Measurements from ENCODE around the gene TMEM236.
A peak's percentile ranks its signal among the peaks of the same experiment; 100 is the strongest.

Gene TMEM236

DNA sequence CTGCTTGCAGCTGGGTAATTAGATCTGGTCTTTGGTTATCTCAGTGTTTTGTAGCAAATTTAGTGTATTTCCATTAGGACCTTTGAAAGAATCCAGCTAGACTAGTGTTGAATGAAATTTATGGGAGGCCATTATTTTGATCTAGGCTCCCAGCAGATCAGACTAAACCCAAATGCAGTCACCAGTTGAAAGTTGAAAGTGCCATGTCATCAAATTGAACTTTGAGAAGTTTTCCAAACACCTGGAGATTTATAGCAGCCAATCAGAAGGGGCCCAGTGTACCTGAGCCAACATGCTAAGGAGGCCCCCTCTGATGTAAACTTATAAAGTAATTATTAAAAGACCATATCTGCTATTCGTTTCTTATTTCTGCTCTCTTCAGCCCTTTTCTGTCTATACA is 11.3 kb upstream of the TMEM236 start:
- TF ChIP-seq, protein P1, sequence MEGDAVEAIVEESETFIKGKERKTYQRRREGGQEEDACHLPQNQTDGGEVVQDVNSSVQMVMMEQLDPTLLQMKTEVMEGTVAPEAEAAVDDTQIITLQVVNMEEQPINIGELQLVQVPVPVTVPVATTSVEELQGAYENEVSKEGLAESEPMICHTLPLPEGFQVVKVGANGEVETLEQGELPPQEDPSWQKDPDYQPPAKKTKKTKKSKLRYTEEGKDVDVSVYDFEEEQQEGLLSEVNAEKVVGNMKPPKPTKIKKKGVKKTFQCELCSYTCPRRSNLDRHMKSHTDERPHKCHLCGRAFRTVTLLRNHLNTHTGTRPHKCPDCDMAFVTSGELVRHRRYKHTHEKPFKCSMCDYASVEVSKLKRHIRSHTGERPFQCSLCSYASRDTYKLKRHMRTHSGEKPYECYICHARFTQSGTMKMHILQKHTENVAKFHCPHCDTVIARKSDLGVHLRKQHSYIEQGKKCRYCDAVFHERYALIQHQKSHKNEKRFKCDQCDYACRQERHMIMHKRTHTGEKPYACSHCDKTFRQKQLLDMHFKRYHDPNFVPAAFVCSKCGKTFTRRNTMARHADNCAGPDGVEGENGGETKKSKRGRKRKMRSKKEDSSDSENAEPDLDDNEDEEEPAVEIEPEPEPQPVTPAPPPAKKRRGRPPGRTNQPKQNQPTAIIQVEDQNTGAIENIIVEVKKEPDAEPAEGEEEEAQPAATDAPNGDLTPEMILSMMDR (conservative IDR thresholded peaks at IDR 0.05; ENCODE audit: control insufficient read depth, insufficient read depth, low read depth, low read length), result no peak
- H3K4me3 ChIP-seq (ENCODE audit: control insufficient read depth, low read depth, low read length), result no peak overlapping the region
- no peak for DNase-seq (ENCODE audit: low read depth)

DNA sequence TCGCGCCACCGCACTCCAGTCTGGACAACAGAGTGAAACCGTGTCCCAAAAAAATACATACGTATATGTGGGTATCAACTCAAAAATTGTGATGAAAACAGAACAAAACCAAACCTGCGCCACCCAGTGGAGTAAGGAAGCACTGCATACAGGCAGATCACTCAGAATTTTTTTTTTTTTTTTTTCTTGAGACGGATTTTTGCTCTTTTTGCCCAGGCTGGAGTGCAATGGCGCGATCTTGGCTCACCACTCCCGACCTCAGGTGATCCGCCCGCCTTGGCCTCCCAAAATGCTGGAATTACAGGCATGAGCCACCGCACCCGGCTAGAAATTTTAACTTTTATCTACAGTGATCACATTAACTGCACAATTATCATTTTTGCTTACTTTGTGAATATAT is 9.1 kb upstream of the TMEM236 start:
- TF ChIP-seq, protein P1 (conservative IDR thresholded peaks at IDR 0.05; ENCODE audit: control insufficient read depth, insufficient read depth, low read depth, low read length), result peak; percentile 78
- no peak overlapping the region for H3K4me3 ChIP-seq (ENCODE audit: control insufficient read depth, low read depth, low read length)
- peak; percentile 70 for DNase-seq (ENCODE audit: low read depth)

GRCh38 chr10:17743437-17743836 is 8.6 kb upstream of the TMEM236 start:
- TF ChIP-seq, protein P1 (conservative IDR thresholded peaks at IDR 0.05; ENCODE audit: control insufficient read depth, insufficient read depth, low read depth, low read length), result no peak
- H3K4me3 ChIP-seq (ENCODE audit: control insufficient read depth, low read depth, low read length), result no peak overlapping the region
- DNase-seq (ENCODE audit: low read depth), result no peak

DNA sequence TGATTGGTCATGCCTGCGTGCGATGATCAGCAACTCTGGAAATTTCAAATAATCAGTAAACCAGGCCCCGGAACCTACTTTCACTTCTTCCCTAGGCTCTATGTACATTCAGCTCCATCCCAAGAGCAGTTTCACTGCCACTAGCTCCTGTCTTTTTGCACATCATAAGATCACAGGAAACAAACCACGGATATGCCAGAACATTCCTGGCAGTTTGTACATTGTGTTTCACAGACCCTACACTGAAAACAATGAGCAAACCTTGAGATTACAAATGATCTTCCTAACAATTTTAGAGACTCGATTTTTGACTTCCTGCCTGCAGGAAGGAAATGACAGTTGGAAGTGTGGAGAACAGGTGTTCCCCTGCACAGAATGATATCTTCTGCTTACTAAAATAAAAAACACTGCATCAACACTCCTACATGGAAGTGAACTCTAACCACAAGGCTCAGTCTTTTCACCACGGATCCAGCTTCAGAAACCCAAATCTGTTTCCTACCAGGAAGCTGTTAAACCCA is 7.6 kb upstream of the TMEM236 start:
- H3K4me3 ChIP-seq (ENCODE audit: control insufficient read depth, low read depth, low read length), result no peak overlapping the region
- TF ChIP-seq, protein P1 (conservative IDR thresholded peaks at IDR 0.05; ENCODE audit: control insufficient read depth, insufficient read depth, low read depth, low read length), result no peak
- DNase-seq (ENCODE audit: low read depth), result no peak

DNA sequence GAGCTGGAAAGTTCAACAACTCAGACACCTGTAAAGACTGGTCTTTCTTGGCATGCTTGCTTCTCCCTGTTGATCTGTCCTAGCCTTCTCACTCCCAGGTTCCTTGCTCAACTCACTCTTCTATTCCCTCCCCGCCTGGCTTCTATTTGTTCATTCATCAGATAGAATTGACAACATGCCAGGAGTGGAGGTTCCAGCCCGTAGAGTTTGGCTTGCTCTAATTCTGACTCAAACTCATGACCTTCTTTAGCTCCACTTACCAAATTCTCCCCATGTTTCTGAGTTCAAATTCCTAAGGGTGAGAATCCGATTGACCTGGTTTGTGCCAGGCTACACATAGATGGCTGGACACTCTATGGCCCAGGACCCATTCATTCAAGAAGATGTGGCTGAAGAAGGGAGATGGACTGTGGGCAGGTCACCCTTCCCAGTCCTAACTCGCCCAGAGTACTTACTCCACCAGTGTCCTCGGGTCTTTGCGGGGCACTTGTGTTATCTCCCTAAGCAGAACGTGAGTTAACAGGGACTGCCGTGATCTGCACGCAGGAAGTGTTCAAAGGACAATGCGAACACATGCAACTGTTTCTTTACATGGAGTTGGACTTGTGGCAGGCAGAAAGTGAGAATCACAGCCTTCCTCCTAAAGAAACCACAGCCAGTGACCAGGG is 4.0 kb upstream of the TMEM236 start:
- DNase-seq (ENCODE audit: low read depth), result peak; percentile 71
- H3K4me3 ChIP-seq (ENCODE audit: control insufficient read depth, low read depth, low read length), result no peak overlapping the region
- TF ChIP-seq, protein P1 (conservative IDR thresholded peaks at IDR 0.05; ENCODE audit: control insufficient read depth, insufficient read depth, low read depth, low read length), result no peak

- H3K4me3 ChIP-seq (ENCODE audit: control insufficient read depth, low read depth, low read length), result no peak overlapping the region
- no peak for DNase-seq (ENCODE audit: low read depth)
- TF ChIP-seq, protein P1 (conservative IDR thresholded peaks at IDR 0.05; ENCODE audit: control insufficient read depth, insufficient read depth, low read depth, low read length), result no peak
These were observed 2.1 kb upstream of the TMEM236 start for GRCh38 chr10:17749890-17750289.
